Activated CD4-positive, CD25-positive, alpha-beta regulatory T cell treated with anti-CD3 and anti-CD28 coated beads, Interleukin-2, amount 50 U/mL, for 72 hours (primary cell): Measurements from ENCODE around the gene MGAT1.
"Not testable (repeated sequence)": the region's sequence is repeated elsewhere in the genome, so short reads cannot be mapped to it uniquely, and the experiment has no call there.

ENCODE experiments used
- DNase-seq: peaks from one replicate; pipeline ENCODE4 v3.0.0; 2021

Gene MGAT1

GRCh38 chr5:180784497-180785097 lies 18.0 kb downstream of the MGAT1 start:
- DNase-seq = no peak

- DNase-seq = no peak
Measured at GRCh38 chr5:180783340-180784052, 19.1 kb downstream of the MGAT1 start.

- DNase-seq = no peak
Measured at GRCh38 chr5:180782748-180783147, 19.9 kb downstream of the MGAT1 start.

GRCh38 chr5:180781900-180782326 lies 20.7 kb downstream of the MGAT1 start:
- not testable (repeated sequence) for DNase-seq

GRCh38 chr5:180779985-180780610 lies 22.5 kb downstream of the MGAT1 start:
- no peak for DNase-seq

- DNase-seq = no peak
Measured at GRCh38 chr5:180777475-180777874, 25.1 kb downstream of the MGAT1 start.

- DNase-seq = no peak
Measured at GRCh38 chr5:180776376-180776775, 26.2 kb downstream of the MGAT1 start.

GRCh38 chr5:180775624-180776023 lies 27.0 kb downstream of the MGAT1 start:
- no peak for DNase-seq

GRCh38 chr5:180771839-180772238 lies 30.8 kb downstream of the MGAT1 start:
- no peak for DNase-seq

- no peak for DNase-seq
Measured at GRCh38 chr5:180769821-180770220, 32.8 kb downstream of the MGAT1 start.

GRCh38 chr5:180755601-180756000 lies 47.0 kb downstream of the MGAT1 start:
- no peak for DNase-seq

GRCh38 chr5:180744253-180744652 lies 58.4 kb downstream of the MGAT1 start:
- DNase-seq = no peak

- DNase-seq = no peak
Measured at GRCh38 chr5:180742727-180743126, 59.9 kb downstream of the MGAT1 start.

- not testable (repeated sequence) for DNase-seq
Measured at GRCh38 chr5:180740953-180741352, 61.7 kb downstream of the MGAT1 start.

GRCh38 chr5:180739958-180740357 lies 62.6 kb downstream of the MGAT1 start, which contains the start of gene OR2Y1:
TSS of gene OR2Y1 (minus strand) at chr5:180740058. CDS start at chr5:180740058, 0 bp downstream.
- DNase-seq = no peak

GRCh38 chr5:180739271-180739670 lies 63.3 kb downstream of the MGAT1 start:
- DNase-seq = no peak

- DNase-seq = no peak
Measured at GRCh38 chr5:180736536-180736935, 66.1 kb downstream of the MGAT1 start.
